ENCODE results near the gene PEX10.

DNA sequence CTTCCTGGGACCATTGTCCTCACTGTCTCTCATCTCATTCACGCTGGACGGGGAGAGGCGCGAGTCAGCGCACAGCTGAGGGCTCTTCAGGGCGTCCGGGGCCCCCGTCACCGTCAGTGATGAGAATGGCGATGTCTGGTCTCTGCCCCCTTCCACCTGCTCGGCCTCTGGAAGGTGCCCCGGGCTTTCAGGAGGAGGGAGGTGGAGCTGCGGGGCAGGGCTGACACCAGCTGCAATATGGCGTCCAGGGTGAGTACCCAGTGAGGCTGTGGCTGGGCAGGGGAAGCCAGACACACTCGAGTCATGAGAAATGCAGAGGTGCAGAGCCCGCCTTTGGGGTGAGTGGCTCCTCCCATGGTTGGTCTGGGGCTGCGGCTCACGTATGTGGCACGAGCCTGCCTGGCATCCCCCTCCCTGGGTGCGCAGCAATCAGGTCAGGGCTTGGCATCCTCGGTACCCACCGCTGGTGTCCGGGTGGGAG lies 36.1 kb downstream of the PEX10 start:
- TF ChIP-seq CEBPB (IDR thresholded peaks at IDR 0.05) (no peak), TCF12 (IDR thresholded peaks at IDR 0.05; ENCODE audit: low read depth) (no peak), FOXM1 (IDR thresholded peaks at IDR 0.05; ENCODE audit: borderline replicate concordance, low read depth) (no peak), NFIC (IDR thresholded peaks at IDR 0.05) (no peak), YY1 (IDR thresholded peaks at IDR 0.05; ENCODE audit: low read depth) (no peak), EP300 (IDR thresholded peaks at IDR 0.05; ENCODE audit: borderline replicate concordance) (no peak), TAF1 (IDR thresholded peaks at IDR 0.05; ENCODE audit: low read depth) (no peak)
- TF ChIP-seq, protein P1, sequence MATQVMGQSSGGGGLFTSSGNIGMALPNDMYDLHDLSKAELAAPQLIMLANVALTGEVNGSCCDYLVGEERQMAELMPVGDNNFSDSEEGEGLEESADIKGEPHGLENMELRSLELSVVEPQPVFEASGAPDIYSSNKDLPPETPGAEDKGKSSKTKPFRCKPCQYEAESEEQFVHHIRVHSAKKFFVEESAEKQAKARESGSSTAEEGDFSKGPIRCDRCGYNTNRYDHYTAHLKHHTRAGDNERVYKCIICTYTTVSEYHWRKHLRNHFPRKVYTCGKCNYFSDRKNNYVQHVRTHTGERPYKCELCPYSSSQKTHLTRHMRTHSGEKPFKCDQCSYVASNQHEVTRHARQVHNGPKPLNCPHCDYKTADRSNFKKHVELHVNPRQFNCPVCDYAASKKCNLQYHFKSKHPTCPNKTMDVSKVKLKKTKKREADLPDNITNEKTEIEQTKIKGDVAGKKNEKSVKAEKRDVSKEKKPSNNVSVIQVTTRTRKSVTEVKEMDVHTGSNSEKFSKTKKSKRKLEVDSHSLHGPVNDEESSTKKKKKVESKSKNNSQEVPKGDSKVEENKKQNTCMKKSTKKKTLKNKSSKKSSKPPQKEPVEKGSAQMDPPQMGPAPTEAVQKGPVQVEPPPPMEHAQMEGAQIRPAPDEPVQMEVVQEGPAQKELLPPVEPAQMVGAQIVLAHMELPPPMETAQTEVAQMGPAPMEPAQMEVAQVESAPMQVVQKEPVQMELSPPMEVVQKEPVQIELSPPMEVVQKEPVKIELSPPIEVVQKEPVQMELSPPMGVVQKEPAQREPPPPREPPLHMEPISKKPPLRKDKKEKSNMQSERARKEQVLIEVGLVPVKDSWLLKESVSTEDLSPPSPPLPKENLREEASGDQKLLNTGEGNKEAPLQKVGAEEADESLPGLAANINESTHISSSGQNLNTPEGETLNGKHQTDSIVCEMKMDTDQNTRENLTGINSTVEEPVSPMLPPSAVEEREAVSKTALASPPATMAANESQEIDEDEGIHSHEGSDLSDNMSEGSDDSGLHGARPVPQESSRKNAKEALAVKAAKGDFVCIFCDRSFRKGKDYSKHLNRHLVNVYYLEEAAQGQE (IDR thresholded peaks at IDR 0.05; ENCODE audit: low read depth): no peak
- TF ChIP-seq, protein P2, sequence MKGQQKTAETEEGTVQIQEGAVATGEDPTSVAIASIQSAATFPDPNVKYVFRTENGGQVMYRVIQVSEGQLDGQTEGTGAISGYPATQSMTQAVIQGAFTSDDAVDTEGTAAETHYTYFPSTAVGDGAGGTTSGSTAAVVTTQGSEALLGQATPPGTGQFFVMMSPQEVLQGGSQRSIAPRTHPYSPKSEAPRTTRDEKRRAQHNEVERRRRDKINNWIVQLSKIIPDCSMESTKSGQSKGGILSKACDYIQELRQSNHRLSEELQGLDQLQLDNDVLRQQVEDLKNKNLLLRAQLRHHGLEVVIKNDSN (IDR thresholded peaks at IDR 0.05): no peak
- TF ChIP-seq, protein P3, sequence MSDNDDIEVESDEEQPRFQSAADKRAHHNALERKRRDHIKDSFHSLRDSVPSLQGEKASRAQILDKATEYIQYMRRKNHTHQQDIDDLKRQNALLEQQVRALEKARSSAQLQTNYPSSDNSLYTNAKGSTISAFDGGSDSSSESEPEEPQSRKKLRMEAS (IDR thresholded peaks at IDR 0.05): no peak

Data from Ishikawa (cell line).